Measurements from ENCODE around the gene CYP19A1.

CYP19A1 gene

DNA sequence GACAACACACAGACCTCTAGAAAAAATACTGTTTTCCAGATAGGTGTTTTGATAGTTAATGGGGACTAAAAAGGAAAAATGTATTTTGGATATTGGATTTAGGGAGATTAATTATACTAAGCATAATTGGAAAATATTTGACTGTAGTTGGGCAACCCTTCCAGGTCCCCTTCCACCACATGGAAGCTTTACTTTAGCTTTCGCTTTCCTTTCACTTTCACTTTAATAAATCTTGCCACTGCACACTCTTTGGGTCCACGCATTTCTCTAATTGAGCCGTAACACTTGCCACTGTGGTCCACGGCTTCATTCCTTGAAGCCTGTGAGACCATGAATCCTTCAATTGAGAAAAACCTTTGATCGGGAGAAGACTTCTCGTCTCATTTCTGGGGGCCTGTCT is 18.6 kb upstream of the CYP19A1 start:
- no peak for DNase-seq

DNA sequence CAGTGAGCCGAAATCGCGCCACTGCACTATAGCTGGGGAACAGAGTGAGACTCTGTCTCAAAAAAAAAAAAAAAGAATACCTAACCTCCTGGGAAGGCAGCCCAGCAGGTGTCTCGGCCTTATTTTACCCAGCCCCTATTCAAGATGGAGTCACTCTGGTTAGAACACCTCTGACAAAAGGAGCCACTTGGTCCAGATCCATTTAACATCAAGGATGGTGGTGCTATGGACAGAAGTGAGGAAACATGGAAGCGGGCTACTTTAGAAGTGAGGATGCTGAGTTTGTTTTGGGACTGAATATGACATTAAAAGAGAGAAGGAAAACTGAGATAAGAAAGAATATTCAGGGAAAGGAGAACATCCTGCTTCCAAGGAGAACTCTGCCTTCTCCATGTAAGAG is 17.8 kb upstream of the CYP19A1 start:
- no peak for DNase-seq

DNA sequence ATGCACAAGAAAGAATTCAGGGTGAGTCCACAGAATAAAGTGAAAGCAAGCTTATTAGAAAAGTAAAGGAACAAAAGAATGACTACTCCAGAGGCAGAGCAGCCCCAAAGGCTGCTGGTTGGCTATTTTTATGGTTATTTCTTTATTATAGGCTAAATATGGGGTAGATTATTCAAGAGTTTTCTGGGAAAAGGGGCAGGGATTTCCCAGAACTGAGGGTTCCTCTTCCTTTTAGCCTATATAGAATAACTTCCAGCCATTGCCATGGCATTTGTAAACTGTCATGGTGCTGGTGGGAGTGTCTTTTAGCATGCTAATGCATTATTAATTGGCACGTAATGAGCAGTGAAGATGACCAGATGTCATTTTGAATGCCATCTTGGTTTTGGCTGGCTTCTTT is 16.7 kb upstream of the CYP19A1 start:
- no peak for DNase-seq

DNA sequence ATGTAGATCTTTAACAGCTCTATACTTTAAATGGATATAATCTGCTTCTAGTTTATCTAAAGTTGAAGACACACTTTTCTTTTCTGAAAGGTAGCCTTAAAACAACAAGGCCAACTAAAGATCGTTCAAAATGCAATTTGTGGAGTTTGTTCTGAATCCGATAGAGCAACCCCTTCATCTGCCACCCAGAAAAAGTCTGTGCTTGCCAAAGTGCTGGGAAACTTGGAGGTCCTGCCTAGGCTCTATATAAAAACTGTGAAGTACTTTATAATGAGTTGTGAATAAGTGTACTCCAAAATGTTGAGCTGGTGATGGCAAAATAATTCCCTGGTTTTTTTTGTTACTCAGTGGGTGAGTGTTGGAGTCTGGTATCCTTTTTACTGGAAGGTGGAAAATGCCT is 15.6 kb upstream of the CYP19A1 start:
- no peak for DNase-seq

DNA sequence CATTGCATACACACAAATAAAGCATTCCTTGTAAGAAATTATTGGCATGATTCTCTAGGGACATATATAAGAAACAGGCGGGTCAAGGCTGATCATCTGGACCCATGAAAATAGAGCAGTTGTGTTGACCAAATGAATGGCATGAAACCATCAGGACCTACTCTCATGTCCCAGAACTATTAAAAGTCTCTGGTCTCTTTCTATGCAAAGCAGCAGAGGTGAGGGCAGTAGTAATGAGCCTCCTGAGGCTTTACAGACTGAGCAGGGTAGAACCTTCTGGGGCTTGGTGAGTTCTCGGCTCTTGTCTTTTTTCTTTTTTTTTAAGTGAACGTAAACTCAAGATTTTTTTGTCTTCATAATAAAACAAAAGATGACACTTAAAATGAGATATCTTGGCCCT is 12.3 kb upstream of the CYP19A1 start:
- no peak for DNase-seq

DNA sequence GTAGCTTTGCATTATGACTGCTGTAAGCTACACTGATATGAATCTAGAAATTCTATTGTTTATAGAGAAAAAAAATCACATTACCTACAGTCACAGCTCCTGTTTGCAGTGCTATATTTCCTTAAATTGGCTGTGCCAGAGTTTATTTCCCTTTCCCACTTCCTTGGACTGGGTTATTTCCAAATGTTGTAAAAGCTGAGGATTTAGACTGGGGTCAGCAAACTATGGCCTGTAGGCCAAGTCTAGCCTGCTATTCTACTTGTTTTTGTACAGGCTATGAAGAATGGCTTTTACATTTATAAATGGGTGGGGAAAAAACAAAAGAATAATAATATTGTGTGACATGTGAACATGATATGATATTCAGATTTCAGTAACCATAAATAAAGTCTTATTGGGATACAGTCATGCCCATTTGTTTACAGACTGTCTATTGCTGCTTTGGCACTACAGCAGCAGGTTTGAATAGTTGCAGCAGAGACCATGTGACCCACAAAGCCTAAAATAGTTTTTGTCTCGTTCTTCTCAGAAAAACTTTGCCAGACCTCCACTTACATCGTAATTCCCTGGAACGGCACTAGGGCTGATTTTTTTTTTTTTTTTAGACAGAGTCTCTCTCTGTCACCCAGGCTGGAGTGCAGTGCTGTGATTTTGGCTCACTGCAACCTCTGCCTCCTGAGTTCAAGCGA is 10.9 kb upstream of the CYP19A1 start:
- no peak for DNase-seq

GRCh38 chr15:51348688-51349087 is 10.3 kb upstream of the CYP19A1 start:
- DNase-seq, result no peak

GRCh38 chr15:51346136-51346535 is 7.7 kb upstream of the CYP19A1 start:
- no peak for DNase-seq

DNA sequence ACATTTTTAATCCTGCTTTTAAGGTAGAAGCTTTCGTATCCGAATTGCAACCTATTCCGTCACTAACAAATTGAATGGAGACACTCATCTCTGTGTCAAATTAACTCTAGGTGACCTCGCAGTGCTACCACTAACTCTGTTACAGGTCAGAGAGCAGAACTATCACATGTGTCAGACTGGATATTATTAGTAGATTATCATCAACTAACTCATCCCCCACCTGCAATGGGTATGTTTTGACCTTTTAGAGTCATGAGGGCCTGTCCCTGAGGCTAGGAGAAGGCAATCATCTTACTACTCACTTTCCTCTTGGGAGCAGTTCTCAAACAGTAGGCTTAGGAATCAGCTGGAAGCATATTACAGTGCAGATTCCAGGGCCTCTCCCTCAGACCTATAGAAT is 5.1 kb upstream of the CYP19A1 start:
- DNase-seq, result no peak

DNA sequence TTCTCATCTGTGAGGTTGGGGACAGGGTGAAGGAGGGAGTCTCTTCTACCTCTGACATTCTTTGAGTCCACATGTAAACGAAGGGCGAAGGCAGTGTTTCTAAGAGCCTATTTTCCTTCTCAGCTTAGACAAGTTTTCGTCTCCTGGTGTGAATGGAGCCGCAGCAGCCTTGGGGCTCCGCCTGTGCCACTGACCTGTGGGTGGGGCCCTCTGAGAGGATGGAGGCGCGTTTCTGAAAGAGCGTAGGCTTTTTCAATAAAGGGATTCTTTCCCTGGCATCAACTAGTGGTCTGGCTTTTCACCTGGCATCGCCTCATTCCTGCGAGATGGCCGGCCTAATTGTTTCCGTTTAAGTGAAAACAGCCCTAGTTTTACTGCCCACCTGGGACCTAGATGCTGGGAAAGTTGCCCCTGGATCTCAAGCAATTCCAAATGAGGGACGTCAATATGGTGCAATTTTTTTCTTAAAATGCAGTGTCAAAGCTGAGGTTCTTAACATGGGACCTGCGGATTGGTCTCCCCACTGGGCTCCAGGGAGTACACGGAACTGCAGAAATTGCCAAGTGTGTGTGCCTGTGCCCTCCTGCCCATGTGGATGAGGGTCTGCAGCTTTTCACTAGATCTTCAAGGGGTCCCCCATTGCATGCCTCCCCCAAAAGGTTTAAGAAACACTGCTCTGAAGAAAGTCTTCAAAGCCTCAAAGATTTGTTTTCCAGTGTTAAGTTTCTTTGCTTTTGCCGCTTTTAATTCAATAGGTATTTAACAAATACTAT is 4.0 kb upstream of the CYP19A1 start:
- DNase-seq, result no peak

- DNase-seq, result peak; percentile 6
These were observed 3.2 kb upstream of the CYP19A1 start, which contains the start of gene GLDN for GRCh38 chr15:51341366-51342226. GLDN (plus strand) TSS chr15:51341655; CDS start chr15:51341685, 30 bp downstream.

- no peak for DNase-seq
These were observed 2.6 kb downstream of the CYP19A1 start for GRCh38 chr15:51335538-51336410.

DNA sequence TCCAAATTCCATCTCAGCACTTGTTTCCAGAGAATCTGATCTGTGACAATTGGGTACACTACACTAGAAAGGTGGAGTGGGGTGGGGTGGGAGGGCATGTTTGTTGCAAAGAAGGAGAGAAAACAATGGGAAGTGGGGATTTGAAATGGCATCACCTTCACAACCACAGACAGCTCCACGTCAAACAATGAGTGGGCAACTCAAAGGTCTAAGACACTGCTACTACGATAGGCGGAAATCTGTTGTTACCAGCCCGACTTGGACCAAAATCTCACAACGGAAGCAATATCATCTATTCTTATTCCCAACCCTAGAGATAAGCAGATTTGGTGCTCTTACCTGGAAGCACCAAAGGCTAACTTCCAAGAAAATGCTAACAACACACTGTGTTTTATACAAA is 3.3 kb downstream of the CYP19A1 start:
- DNase-seq, result no peak

GRCh38 chr15:51334011-51334451 is 4.4 kb downstream of the CYP19A1 start:
- peak; percentile 29 for DNase-seq

DNA sequence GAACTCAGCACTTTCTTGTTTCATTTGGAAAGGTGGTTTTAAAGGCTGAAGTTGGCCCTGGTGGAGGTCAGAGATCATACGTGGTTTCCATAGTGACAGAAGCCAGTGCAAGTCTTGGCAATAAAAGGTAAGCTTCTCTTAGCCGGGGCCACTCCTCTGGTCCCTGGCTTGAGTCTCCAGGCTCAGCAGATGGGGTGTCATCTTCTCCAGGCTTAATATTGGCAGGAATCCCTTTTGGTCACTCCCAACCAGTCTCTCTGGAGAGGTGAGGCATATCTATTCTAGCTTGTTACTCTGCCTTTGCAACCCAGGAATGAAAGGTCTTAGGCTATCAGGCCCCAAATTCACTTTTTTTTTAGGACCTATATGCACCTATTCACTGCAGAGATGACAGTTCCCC is 4.8 kb downstream of the CYP19A1 start:
- DNase-seq, result no peak

GRCh38 chr15:51332206-51333147 is 5.9 kb downstream of the CYP19A1 start:
- no peak for DNase-seq

GRCh38 chr15:51331141-51331540 is 7.3 kb downstream of the CYP19A1 start:
- no peak for DNase-seq

DNA sequence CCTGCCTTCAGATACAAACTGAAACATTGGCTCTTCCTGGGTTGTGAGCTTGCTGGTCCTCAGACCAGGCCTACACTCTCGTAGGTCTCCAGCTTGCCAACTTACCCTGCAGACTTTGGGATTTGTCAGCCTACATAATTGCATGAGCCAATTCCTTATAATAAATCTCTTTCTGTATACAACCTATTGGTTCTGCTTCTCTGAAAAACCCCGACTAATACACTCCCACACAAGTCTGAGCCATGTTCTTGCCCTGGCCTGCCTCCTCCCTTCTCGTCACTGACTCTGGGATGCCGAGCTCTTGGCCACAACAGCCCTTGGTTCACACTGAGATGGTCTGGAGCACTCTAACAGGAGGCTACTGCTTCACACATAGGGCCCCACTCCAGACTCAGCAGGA is 9.5 kb downstream of the CYP19A1 start:
- no peak for DNase-seq

GRCh38 chr15:51327081-51327480 is 11.3 kb downstream of the CYP19A1 start:
- DNase-seq, result no peak

DNA sequence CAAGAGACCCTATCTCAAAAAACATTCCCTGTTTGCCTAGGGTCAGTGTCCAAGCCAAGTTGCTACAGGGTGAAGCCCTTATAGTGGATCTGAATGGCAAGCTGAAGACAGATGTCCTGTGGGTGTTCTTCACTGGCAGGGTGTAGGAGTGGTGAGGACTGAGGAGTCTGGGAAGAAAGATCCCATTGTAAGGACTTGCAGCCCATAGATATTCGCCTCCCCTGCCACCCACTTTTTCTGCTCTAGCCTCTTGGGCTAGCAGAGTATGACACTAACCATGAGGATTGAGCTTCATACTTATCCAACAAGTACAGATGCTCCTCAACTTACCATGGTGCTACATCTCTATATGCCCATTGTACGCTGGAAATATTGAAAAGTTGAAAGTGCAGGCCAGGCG is 13.2 kb downstream of the CYP19A1 start:
- DNase-seq, result no peak

GRCh38 chr15:51323749-51324148 is 14.6 kb downstream of the CYP19A1 start:
- DNase-seq, result no peak

All from hematopoietic multipotent progenitor cell treated with erythropoietin and hydrocortisone succinate and interleukin-3 and kit ligand, for 4 days (in vitro differentiated cells).